ENCODE measurements around the gene LRRC37A.
"Not testable (repeated sequence)": the region's sequence is repeated elsewhere in the genome, so short reads cannot be mapped to it uniquely, and the experiment has no call there.

The LRRC37A gene

DNA sequence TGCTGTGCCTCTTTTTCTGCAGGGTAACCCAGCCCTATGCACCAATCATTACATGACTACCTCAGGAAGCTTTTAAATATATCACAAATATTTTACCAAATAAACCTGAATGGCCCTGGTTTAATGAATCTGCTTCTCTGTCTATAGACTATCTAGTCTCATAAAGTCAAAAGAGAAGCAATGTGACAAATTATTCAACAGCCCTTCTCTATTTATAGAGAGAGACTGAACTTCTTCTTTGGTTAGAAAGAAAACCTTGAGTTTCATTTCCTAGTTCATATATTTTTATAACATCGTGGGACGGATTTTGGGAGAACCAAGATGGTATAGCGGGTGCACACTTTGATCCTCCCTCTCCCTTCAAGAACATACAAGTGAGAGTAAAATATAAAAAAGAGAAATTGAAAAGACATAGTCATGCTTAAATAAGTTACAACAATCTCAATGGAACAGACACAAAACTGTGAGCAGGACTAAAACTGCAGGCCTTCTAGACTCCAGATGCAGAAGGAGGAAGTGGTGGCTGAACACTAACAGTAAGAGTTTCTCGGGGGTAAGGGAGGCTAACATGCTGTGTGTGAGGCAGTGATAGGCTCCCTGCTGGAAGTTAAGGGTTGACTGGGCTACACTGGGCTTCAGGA is 3.9 kb upstream of the LRRC37A start:
- DNase-seq: not testable (repeated sequence)

DNA sequence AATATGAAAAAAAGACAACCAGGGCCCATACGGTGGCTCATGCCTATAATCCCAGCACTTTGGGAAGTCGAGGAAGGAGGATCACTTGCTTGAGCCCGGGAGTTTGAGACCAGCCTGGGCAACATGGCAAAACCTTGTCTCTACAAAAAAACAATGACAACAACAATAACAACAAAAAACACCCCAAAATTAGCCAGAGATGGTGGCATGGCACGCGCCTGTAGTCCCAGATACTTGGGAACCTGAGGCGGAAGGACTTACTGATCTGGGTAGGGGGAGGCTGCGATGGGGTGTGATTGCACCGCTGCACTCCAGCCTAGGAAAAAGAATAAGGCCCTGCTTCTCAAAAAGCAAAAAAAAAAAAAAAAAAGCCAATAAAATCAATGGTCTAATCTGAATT is 3.3 kb upstream of the LRRC37A start:
- DNase-seq: not testable (repeated sequence)

DNA sequence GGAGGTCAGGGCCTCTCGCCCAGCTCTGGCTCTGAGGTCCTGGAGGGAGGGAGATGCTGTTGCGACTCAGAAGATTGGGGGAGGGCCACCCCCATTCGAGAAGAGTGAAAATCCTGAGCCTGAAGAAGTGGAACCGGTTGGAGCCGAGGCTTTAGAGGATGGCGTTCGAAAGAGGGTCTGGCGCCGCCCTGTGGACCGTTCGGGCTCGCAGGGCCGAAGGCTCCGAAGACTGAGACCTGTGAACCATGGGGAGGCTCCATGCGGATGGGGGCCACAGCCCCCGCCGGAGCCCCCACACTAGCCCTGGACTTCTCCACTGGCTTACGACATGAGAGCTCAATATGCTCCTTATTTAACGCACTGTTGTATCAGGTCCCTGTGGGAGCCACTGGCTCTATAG is 46.3 kb downstream of the LRRC37A start:
- not testable (repeated sequence) for DNase-seq

DNA sequence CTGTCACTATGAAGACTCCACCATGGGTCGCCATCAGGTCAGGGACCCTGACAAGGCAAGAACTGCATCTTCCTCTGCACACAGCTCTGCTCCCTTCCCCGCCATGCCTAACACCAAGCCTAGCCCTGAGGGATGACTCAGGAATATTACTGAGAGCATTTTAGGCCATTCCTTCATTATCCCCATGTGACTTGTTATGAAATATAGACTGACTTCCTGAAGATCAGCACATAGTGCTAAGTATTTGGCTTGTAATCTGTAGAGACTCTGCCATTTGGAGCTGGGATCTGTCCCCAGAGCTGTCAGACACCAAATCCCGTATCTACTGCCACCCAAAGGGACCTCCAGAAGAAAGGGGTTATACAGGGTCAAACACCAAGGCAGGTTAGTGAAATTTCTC is 47.2 kb downstream of the LRRC37A start:
- not testable (repeated sequence) for DNase-seq

DNA sequence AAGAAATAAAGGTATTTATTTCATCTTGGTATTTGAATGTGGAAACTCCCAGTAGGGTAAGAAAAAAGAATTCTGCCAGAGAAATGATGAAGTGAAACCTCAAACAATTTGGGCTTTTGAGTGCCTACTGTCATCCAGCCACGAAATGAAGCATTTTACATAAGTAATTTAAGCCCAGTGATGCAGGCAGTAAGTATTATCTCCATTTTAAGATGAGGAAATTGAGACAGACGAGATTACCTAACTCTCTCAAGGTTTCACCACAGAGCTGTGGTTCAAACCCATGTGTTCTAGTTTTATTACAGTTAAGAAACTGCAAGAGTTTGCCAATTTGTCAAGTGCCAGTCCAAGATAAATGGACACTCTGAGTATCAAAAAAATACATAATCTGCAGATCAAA is 53.4 kb downstream of the LRRC37A start:
- not testable (repeated sequence) for DNase-seq

DNA sequence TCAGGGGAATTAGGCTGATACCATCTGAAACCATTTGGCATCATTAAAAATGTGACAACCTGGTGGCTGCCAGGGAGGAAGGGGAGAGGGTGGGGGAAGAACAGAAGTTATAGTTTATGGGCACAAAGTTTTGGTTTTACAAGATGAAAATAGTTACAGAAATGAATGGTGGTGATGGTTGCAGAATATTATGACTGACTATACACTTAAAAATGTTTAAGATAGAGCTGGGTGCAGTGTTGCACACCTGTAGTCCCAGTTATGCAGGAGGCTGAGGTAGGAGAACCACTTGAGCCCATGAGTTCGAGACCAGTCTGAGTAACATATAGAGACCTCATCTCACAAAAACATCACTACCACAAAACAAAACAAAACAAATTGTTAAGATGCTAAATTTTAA is 54.1 kb downstream of the LRRC37A start:
- not testable (repeated sequence) for DNase-seq

DNA sequence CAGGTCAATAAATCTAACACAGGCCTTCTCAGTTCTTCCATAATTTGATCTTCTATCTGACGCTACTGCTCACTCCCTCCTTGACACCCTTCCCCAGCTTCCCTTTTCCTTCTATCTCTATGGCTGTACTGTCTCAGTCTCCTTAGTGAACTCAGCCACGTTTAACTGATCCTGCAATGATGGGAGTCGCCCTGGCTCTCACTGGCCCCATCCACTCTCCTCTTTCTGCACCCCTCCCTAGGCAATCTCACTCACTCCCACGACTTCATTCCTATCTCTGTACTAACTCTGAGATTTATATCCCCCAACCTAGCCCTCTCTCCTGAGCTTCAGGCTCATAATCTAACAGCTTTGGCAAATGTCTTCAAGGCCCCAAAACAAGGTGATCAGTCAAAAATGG is 58.9 kb downstream of the LRRC37A start:
- DNase-seq: not testable (repeated sequence)

DNA sequence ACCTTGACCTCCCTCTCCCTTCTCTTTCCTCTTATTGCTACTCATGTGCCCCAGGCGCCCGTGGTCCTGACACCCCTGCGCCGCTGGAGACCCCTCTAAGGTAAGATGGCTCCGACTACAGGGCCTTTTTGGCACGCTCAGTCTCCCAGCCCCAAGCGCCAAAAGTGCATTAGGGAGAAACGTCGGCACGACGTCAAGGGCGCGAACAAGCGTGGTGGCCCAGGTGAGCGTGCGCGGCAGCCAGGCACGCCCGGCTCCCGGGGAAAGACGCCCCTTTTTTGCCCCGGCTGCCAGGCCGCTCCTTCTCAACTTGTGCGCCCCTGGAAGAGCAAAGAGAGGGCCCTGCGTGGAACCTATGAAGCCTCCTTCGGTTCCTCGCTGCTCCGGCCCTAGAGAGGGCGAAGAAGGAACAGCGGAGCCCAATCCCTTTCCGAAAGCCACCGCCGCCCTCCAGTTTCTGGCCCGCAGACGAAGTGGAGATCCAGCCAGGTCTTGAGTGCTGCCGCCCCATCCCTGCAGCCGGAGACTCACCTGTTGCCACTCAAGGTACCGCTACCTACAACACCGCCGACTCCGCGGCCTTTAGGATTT is 66.3 kb downstream of the LRRC37A start:
- DNase-seq: not testable (repeated sequence)

DNA sequence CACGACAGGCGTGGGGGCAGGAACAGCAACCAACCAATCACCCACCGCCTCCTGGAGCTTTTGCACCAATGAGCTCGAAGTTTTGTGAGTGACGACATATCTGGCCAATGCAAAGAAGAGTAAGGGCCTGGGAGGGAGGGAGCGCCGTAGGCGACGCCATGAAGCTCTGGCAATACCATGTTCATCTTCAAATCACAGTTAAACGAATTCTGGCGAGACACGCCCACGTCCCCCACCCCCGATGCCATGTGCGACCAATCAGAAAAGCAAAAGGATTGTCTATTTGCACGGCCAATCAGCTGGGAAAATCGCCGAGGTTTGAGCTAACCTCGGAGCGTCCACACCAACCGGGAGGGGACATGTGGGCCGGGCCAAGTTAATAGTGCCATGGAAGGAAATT is 66.8 kb downstream of the LRRC37A start, which contains the start of gene ARL17B:
Gene ARL17B, minus strand, starts transcription at position 12 of the 400 bp plus-strand sequence. CDS start 3,369 bp downstream, outside the sequence.
- DNase-seq: not testable (repeated sequence)

DNA sequence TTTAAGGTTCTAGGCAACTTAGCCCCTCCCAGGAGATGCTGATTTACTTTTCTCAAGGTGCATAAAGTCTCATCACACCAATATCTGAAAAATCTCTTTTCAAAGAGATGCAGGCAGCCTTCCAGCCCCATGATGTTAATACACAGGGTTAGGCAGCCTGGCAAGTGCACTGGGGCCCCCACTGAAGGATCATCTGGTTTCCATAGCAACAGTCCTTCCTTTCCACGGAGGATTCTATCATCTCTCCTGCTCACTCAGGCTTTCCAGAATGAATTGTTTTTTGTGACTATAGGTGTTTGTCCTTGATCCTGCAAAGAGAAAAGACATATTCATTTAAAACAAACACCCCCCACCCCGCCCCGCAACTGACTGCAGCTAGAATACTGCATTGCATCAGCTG is 72.6 kb downstream of the LRRC37A start:
- not testable (repeated sequence) for DNase-seq

DNA sequence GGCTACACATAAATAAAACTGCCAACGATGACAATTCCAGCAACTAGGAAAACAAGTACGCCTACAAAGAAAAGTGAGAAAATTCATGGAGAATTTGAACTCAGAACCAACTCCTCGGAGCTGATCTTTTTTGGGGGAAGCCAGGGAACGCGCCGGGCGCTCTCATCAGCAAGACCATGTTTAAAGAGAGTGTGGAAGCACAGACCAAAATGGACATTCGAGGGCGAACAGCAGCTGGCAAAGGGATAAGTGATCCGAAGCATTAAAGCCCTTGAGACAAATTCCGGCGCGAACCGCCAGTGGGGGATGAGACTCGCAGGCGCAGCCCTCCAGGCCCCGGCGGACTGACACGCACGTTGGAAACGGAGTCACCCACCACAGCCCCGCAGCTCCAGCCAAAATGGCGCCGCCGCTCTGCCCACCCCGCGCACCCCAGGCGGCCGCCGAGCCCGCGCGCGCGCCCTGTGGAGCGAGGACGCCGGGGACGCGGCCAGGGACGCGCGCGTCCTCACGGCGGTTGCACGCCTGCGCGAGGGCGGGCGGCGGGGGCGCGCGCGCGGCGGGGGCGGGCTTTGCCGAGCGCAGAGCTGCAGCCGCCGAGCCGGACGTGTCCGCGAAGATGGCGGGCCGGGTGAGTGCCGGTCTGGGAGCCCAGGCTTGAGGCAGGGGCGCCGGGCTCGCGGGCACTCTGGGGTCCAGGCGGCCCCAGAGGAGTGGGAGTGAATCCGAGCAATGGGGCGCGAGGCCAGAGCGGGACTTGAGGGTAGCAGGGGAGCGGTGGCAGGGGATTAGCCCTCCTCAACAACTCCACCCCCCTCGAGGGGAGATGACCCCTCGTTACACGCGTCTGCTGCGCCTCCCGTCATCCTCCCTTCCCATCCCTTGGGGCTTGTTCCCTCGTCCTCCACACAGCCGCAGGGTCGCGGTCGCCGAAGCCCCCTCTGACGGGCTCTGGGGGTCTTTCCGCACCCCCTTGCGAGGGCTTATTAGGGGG is 77.6 kb downstream of the LRRC37A start:
- not testable (repeated sequence) for DNase-seq

DNA sequence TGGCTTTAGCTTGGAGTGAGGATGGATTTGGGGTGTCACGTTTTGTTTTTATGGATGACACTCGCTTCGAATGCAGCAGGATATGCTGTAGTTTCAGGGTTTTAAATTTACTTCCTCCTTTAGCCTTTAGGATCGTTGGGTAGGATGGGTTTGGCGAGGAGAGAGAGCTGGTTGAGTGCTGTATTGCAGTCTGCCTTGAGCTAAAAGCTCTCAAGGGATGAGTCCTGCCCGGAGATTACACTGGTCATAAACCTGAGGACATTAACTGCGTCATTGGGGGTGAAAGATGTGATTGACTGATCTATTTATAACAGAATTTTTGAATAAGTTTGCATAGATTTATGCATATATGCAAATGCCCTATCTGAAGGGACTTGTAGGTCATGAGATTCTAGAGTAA is 78.5 kb downstream of the LRRC37A start:
- not testable (repeated sequence) for DNase-seq

DNA sequence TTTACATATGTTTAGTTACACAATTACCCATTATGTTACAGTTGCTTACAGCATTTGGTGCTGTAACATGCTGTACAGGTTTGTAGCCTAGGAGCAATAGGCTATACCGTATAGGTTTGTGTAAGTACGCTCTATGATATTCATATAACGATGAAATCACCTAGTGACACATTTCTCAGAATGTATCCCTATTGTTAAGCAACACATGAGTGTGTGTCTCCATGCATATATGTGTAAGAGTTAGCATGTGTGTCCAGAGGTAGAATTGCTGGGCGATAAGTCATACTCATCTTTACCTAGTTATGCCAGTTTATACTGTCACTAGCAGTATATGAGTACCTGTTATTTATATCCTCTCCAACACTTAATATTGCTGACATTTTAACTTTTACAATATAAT is 88.2 kb downstream of the LRRC37A start:
- not testable (repeated sequence) for DNase-seq

DNA sequence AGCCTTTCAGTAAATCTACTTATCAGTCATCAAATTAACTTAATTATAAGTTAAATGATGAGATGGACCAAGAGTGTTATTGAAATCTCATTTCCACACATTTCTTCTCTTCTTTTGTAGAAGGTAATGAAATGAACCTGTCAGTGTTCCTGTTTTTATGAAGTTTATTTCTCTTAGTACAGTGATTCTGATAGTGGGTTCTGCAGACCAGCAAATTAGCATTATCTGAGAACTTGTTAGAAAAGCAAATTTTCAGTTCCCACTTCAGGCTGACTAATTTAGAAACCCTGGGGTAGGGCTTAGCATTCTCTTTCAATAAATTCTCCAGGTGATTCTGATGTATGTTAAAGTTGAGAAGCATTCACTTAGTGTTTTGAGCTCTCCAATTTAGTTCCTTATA is 90.6 kb downstream of the LRRC37A start:
- DNase-seq: not testable (repeated sequence)
